T follicular helper cell (primary cell): Measurements from ENCODE around the gene BAIAP2L1.

ENCODE experiments used
- DNase-seq: peaks from one replicate; pipeline ENCODE4 v3.0.0-alpha.2; 2020; ENCODE audit warnings: low read depth

Gene BAIAP2L1

DNA sequence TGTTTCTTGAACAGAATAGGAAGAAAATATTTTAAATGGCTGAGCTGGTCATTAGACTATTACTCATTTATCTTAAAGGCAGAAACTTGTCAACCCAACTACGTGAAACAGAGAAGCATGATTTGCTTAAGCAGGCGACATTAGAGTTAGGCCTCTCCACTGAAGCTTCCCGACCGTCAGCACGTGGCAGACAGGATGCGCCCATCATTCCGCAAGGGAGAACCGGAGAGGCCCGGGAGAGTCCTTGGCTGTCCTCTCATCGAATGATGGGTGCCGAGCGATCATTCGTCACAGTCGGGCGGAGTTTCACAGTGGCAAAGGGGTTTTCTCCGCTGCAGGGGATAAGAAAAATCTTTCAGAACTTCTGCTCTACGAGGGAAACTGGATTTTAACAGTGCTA, 107.6 kb downstream of the BAIAP2L1 start:
- no peak for DNase-seq

DNA sequence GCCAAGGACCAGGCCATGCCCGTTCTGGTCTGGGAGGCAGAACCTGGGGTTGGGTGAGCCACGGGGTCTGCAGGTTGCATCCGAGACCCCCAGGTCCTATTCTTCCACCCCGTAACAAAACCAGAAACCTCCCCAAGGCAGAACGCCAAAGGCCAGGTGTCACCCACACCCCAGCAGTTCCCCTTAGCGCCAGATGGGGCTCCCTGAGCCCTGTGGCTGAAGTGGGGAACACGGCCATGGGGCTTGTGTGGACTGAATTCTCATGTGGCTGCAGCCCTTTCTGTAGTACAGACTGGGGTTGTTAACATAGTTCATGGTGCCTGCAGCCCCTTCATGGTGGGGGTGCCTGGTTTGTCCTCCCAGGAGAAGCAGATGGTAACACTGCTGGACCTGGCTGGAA, 109.2 kb downstream of the BAIAP2L1 start:
- no peak for DNase-seq

DNA sequence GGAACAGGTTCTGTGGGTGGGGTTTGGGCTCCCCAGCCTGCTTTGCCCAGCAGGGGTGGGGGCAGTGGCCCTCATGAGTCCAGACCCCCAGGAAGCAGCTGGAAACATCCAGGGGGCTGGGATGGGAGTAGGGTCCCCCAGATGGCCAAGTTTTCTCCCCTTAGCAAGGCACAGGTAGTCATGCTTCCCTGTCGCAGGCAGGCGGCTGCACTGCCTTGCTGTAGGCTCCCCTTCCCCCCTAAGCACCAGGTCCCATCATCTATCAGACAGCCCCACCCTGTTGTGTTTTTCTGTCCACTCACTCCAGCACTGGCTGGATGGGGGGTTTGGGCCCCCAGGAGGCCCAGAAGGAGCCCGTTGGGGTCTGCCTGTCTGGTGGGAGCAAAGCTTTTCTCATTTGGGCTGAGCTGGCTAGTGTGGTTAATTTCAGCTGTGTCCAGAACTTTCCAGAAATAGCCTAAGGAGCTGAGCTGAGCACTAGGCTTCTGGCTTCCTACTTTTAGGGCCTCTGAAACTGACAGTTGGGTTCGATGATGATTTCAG, 111.5 kb downstream of the BAIAP2L1 start:
- no peak for DNase-seq

DNA sequence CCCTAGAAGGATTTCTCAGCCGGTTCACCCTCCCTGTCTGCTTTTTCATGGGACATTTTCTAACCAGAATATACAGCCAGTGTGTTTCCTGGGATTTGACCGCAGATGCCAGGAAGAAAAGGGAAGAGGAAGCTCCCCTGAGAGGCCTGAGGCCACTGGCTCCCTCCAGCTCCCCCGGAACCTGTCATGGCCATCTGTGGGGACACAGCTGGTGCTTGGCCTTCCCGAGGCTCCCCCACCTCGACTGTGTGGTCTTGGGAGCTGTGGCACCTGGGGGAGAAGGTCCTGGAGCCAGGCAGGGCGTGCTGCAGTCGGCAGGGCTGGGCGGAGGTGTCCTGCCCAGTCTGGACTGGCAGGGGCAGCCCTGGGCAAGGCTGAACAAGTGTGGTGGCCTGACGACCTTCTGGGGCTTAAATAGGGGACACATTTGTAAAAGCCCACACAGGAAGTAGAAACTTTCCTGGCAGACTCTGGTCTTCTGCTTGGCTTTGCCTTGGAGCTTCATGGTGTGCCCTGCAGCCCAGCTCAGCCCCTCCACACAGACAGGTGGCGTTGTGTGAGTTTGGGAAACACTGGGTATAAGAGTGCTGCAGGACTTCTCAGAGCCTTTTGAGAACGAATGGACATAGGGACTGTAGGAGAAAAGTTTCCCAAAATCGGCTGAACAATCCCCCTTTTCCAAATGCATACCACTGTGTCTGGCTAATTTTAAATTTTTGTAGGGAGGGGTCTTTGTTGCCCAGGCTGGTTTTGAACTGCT, 112.6 kb downstream of the BAIAP2L1 start:
- DNase-seq = no peak

DNA sequence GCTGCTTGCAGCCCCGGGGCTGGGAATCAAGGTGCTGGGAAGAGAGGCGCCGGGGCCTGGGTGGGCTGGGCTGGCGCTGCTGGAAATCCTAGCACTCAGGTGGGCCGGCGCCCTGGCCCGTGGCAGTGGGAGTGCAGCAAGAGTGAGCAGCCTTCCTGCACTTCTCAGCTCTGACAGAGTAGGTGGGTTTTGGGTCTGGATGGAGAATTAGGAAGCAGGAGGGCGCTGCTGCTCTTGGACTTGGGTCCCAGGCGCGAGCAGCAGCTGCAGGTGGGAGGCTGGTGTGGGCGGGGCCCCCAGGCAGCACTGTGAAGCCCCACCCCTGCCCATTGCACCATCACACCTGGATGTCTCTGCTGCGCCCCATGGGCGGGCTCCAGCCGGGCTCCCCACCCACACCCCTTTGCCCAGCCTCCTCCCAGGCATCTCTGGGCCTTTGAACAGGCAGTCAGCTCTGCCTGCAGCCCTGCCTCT, 113.4 kb downstream of the BAIAP2L1 start:
- DNase-seq = no peak

DNA sequence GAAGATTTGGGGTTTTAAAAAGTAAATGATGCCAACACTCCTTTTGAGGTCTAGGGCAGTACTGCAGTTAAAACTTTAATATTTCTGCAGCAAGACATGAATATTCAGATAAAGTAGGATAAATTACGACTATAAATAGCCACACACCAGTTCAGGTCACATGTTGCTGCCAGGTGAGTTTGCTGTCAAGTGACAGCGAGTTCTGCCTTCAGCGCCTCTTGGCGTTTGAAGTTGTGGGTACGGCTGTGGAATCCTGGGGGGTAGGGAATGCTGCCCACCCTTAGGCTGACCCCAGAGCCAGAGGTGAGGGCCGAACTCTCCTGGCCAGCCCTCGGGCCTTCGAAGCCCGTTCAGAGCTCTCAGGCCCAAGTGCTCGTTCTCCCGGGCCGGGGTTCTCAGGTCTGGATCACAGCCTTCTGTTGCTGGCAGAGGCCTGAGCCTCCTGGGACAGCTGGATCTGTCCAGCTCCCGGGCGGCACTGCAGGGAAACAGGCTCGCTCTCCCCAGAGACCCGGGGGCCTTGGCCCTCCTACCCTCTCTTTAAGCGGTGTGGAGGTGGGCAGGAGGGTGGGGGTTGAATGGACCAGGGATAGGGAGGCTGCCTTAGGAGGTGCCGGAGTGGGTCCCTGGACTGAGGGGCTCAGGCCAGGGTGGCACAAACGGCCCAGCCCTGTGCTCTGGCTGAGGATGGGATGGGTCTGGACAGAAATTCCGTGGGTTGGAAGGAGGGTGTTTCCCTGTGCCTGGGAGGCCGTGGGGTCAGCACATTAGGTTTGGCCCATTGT, 114.0 kb downstream of the BAIAP2L1 start:
- no peak for DNase-seq

DNA sequence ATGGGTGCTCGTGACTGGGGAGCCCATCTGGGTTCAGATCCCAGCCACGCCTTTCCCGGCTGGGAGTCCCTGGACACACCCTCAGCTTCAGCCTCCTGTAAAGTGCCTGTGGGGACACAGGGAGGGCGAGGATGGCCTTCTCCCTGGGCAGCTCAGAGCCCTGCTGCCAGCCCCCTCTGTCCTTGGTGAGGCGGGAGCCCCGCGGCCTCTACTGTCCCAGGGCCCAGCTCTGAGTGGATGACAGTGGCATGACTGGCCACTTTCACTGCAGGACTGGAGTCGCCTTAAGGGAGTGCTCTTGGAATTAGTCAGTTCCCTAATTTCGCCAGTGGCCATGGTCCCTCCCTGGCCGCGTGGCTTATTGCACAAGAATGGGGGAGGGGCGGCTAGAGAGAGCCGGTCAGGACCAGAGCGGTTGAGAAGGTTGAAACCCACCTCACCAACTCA, 114.8 kb downstream of the BAIAP2L1 start:
- no peak for DNase-seq

DNA sequence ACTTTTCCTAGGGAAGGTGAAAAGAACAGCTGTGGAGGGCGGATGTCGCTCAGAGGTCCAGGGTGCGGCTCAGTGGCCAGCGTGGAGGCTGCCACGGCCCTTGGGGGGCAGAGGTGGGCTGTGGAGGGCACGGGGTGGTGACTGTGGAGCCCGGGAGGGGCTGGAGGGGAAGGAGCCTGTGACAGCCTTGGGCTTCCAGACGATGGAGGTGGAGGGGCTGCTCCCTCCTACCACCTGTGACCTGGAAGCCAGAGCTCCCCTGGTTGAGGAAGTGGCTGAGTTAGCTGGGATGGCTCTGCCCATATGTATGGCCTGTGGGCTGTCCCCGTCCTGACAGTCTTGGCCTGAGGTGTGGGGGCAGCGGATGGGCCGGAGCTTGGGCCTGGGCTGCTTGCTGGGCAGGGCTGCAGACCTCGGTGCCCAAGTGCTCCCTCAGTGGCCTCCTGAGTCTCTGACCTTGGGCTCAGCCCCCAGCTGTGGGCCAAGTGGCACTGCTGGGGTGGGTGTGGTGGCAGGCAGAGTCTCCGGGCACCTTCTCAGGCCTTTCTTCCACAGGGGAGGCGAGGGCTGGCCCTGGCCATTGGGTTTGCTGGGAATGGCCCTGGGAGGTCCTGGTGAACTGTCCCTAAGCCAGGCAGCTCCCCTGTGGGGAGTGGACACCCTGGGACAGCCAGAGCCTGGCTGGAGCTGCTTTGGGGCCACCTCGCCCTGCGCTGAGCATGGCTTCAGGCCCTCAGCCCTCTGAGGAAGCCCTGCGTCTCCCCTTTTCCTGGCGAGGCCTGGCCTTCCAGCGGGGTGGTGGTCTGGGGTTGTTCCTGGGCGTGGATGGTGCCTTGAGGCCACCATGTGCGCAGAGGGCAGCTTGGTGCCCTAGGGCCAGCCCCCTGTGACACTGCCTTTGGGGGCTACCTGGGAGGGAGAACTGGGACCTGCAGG, 115.5 kb downstream of the BAIAP2L1 start:
- DNase-seq = no peak

DNA sequence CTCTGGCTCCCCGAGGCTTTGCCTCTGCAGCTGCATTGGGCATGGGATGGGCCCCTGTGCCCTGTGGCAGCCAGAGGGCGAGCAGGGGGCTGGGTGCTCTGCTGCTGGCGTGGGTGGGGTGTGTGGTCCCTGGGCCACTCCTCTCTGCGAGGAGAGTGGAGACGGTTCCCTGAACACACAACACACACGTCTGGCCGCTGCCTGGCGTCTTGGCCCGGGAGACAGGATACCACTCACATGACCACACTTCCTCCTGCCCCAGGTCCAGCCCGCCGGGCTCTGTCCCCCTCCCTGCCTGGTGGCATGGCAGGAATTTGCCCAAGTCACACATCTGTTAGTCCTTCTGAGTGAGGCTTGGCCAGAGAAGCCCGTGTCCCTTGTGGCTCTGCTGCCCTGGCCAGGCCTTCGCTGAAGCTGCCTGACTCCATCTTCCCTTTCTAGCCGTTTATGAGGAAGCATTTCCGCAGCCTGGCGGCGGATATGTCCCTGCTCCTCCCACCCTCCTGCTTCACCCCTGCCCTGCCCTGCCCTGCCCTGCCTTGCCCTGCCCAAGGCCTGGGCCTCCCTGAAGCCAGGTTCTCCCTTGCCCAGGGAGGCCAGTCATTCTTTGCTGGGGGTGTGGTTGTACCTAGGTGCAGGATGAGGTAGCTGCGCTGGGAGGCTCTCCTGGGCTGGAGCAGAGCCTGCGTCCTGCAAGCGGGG, 116.4 kb downstream of the BAIAP2L1 start:
- DNase-seq = no peak

DNA sequence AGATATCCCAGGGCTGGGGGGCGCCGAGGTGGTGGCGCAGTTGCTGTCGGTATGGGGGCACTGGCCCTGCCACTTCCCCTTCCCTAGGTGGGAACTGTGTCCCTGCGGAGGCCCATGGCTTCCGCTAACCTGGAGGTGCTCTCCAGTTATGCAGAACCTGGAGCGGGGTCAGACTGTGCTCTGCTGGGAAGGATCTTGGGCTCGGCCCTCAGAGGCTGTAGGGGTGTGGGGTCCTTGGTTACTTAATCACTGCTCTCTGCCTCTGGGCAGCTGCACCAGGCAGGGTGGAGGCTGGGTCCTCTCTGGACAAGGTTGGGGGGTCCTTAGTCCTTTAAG, 117.0 kb downstream of the BAIAP2L1 start:
- DNase-seq = no peak

DNA sequence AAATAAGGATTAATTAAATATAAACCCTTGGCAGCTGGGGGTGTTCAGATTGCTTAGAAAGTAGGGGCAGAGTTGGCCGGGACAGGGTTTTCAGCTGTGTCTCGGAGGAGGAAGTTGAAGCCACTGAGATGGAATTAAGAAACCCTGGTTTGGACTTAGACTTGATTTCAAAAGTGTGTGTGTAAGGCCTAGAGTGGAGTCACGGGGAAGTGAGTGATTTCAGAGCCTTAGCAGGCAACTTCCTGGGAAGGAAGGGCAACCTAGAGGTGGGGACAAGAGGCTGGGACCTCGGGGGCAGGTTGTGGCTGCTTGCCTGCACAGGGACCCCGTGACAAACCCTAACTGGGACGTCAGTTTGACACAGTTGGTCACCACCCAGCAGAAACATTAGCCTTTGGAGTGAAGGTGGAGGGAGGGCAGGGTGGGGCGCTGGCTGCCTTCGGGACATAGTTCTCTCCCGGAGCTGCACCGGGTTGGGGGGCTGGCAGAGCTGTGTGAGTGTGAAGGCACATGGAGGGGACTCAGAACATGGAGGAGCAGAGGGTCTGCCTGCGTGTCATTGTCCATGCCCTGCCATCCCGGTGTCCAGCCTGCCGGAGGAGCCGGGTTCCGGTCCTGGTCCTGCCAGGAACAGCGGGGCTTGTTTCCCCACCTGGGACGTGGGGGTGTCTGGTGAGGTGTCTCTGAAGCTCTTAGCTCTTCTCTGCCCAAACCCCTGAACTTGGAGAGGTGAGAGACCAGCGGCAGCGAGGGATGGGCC, 117.6 kb downstream of the BAIAP2L1 start:
- no peak for DNase-seq

DNA sequence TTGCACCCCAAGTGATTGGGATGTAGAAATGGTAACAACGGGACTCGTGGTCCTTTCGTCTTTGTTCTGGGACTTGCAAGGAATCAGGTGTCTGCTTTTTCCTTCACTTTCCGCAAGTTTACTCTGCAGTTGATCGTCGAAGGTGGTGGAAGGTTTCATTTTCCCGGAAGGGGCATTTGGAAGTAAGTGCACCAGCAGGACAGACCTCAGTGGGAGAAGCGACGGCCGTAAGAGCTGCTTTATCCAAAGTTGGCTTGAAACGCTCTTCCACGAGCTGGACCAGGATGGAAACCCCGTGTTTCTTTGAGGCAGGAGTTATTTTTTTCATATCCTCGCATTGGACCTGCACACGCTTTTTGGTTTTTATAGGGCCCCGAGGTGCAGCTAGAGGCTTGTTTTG, 118.2 kb downstream of the BAIAP2L1 start:
- DNase-seq = no peak

DNA sequence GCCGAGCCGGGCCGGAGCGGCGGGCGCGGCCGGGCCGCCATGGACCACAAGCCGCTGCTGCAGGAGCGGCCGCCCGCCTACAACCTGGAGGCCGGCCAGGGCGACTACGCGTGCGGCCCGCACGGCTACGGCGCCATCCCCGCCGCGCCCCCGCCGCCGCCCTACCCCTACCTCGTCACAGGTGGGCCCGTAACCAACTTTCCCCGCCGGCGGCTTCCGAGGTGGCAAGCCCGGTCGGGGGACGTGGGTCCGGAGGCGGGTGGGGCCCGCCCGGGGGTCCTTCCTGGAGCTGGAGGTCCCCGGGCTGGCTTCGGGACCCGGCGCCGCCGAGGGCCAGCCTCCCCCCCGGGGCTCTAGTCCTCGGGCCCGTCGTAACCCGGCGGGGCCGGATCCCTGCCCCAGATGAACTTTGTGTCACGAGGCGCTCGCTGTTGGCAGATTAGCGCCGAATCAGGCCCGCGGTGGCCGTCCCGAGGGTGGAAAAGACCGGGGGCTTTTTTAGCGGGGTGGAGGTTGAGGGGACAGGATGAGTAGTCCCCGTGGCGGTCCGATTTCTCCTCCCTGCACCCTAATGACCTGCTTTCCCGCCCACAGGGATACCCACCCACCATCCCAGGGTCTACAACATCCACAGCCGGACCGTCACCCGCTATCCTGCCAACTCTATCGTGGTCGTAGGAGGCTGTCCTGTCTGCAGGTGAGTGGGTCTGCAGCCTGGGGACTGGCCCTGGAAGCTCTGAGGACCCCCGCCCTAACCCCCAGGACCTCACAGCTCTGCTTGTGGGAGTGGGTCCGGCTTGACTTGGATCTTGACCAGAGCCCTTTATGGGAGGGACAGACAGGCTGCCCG, 118.9 kb downstream of the BAIAP2L1 start:
- DNase-seq = peak; percentile 29

DNA sequence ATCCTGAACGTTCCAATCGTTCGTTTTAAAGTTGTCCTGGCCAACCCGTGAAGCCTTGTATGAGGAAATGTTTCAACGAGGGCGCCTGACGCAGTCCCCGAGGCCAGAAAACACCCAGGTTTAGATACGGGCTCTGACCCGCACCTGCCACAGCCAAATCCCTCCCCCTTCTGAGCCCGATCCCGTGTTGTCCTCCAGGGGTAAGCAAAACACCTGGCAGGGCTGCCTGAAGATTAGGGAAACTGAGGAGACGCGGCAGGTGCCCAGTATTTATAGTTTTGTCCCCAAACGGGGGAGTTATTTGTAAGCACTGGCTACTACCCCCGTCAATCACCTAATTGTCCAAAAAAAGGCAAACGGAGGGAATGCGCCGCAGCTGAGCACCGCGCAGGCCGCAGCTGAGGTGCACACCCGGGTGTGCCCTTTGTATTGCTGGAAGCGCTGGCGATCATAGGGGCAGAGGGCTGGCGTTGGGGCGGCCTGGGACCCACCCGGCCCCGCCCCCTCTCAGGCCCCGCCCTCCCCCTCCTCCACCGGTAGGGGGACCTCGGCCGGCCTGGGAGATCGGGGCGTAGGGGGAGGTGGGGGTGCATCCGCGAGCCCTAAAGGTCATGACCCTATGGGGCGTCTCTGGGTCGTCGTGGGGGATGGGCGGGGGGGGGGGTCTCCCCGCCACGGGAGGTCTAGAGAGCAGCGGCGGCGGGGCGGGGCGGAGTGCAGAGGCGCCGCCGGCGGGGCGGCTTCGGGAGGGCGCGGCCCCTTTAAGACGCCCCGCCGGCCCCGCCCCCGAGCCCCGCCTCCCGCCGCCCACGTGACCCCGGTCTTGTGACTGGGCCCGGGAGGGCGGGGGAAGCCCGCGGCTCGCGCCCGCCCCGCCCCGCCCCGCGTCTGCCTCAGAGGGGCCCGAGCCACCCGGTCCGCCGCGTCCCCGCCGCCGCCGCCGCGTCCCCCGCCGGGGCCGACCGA, 119.8 kb downstream of the BAIAP2L1 start, which contains the start of gene BRI3:
Gene BRI3, plus strand, starts transcription at position 896 of the 966 bp plus-strand sequence. CDS start 110 bp downstream, outside the sequence.
- DNase-seq = peak; percentile 93

DNA sequence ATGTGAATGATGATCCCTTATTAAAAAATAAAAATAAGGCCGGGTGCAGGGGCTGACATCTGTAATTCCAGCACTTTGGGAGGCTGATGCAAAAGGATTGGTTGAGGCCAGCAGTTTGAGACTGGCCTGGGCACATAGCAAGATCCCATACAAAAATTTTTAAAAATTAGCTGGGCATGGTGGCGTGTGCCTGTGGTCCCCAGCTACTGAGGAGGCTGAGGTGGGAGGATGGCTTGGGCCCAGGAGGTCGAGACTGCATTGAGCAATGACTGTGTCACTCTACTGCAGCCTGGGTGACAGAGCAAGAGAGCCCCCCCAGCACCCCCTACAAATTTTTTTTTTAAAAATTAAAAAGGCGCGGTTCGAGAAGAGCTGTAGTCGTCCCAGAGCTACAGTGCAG, 120.6 kb downstream of the BAIAP2L1 start:
- DNase-seq = no peak

DNA sequence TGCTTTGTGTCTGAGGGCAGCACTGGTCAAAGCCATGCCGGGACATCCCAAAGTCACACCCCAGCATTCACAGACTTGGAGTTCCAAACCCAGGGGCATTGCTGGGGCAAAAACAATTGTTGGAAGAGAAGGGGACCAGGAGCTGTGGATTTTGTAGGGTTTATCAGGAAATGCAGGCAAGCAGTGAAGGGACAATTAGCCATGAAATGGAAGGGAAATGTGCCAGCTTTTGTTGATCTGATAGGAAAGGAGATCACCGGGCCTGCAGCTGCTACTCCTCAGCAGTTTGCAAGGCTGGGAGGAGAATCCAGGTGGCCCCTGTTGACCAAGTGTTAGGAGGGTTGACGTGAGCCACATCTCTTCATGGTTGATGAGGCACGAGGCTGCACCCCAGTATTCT, 122.0 kb downstream of the BAIAP2L1 start:
- DNase-seq = no peak

DNA sequence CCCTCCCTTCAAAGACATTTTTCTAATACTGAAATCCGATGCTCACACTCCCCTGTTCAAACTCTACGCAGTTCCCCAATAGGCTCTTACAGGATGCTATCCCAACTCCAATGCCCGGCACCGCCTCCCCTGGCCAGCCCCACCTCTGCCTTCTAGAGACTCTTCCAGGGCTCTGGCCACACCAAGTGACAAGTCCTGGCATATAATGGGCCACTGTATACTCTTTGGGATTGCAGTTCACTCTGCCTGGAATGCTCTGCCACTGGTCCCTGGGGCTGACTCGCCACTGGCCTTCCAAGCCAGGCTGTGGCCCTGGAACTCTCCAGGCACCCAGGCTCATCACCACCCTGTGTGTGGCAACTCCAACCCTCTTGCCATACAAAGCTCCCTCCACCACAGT, 122.5 kb downstream of the BAIAP2L1 start:
- no peak for DNase-seq

DNA sequence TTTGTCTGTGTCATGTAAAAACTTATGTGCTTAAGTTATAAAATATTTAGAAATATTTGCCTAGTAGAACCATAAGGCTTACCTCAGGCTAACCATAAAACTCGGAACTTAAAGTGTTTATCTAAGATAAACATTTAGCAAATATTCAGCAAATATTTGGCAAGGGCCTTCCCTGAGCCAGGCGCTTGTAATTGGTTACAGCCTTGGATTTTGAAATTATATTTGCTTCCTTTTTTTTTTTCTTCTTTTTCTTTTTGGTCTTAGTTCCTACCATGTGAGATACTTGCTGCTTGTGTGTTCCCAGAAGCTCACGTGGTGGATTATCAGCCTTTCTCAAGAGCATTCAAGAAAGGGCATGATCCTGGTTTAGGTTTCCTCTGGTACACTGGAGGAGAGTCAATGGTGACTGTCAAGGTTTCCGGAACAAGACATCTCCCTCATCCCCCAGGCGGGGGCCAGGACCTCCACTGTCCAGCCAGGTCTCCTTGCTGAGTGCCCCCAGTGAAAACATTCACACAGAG, 124.6 kb downstream of the BAIAP2L1 start:
- DNase-seq = no peak
